Measurements from ENCODE around the gene EMILIN2. TPM values are rescaled to one million over a fixed set of nuclear protein-coding genes. Genes with fewer than 3 reads are reported as not detected.

Gene EMILIN2
- total and polyA plus RNA-seq, 2 of the 13 experiments (the other 11 are each of a cell fraction or from before 2014, with no cell fraction given), result 7.6 to 8.2 TPM

GRCh38 chr18:2905854-2906703 lies 59.3 kb downstream of the EMILIN2 start (continued):
- TF ChIP-seq, protein P1, sequence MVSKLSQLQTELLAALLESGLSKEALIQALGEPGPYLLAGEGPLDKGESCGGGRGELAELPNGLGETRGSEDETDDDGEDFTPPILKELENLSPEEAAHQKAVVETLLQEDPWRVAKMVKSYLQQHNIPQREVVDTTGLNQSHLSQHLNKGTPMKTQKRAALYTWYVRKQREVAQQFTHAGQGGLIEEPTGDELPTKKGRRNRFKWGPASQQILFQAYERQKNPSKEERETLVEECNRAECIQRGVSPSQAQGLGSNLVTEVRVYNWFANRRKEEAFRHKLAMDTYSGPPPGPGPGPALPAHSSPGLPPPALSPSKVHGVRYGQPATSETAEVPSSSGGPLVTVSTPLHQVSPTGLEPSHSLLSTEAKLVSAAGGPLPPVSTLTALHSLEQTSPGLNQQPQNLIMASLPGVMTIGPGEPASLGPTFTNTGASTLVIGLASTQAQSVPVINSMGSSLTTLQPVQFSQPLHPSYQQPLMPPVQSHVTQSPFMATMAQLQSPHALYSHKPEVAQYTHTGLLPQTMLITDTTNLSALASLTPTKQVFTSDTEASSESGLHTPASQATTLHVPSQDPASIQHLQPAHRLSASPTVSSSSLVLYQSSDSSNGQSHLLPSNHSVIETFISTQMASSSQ (IDR thresholded peaks at IDR 0.05; ENCODE audit: low read depth), result no peak
- TF ChIP-seq, protein P1 (CRISPR knock-in tag; IDR thresholded peaks at IDR 0.05; ENCODE audit: borderline replicate concordance), result no peak
- TF ChIP-seq BRD4 (CRISPR knock-in tag; IDR thresholded peaks at IDR 0.05) (peak; percentile 44; the same call in 1 of the 2 replicates), ETV6 (CRISPR knock-in tag; conservative IDR thresholded peaks at IDR 0.05) (peak; percentile 74), SPEN (CRISPR knock-in tag; IDR thresholded peaks at IDR 0.05; ENCODE audit: low read depth) (peak; percentile 88), ZNF30 (CRISPR knock-in tag; IDR thresholded peaks at IDR 0.05) (no peak), ZKSCAN5 (CRISPR knock-in tag; IDR thresholded peaks at IDR 0.05) (no peak), AGO2 (optimal IDR thresholded peaks at IDR 0.05; ENCODE audit: low read depth, low read length) (peak; percentile 85), ZNF589 (CRISPR knock-in tag; conservative IDR thresholded peaks at IDR 0.05) (peak; percentile 43; the same call in 1 of the 2 replicates), TEF (CRISPR knock-in tag; IDR thresholded peaks at IDR 0.05) (no peak), ZKSCAN8 (CRISPR knock-in tag; IDR thresholded peaks at IDR 0.05; ENCODE audit: borderline replicate concordance) (no peak), PHF5A (CRISPR knock-in tag; IDR thresholded peaks at IDR 0.05; ENCODE audit: low read depth, unreplicated experiment) (peak; percentile 65), KDM3A (CRISPR knock-in tag; IDR thresholded peaks at IDR 0.05; ENCODE audit: low read depth) (peak; percentile 68; the same call in 1 of the 2 replicates), ZBED4 (CRISPR knock-in tag; IDR thresholded peaks at IDR 0.05; ENCODE audit: borderline replicate concordance) (no peak), BCL6 (CRISPR knock-in tag; IDR thresholded peaks at IDR 0.05) (peak; percentile 42; the same call in 1 of the 2 replicates), ZFP82 (CRISPR knock-in tag; IDR thresholded peaks at IDR 0.05; ENCODE audit: borderline replicate concordance) (peak; percentile 64; the same call in 1 of the 2 replicates), RXRA (CRISPR knock-in tag; IDR thresholded peaks at IDR 0.05) (peak; percentile 38; the same call in 1 of the 2 replicates)
- TF ChIP-seq, protein P2, sequence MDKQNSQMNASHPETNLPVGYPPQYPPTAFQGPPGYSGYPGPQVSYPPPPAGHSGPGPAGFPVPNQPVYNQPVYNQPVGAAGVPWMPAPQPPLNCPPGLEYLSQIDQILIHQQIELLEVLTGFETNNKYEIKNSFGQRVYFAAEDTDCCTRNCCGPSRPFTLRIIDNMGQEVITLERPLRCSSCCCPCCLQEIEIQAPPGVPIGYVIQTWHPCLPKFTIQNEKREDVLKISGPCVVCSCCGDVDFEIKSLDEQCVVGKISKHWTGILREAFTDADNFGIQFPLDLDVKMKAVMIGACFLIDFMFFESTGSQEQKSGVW (CRISPR knock-in tag; IDR thresholded peaks at IDR 0.05; ENCODE audit: borderline replicate concordance), result 0 out of 2 replicates have a peak, but pooled peaks have one; percentile 31

Data from HepG2 (cell line).